ENCODE measurements around the gene RIPK1. TPM values are rescaled to one million over a fixed set of nuclear protein-coding genes. Genes with fewer than 3 reads are reported as not detected.

Gene RIPK1
- total and polyA plus RNA-seq, 9 of the 15 experiments (the other 6 are each of a cell fraction or from before 2014, with no cell fraction given), result 3.8 to 24.9 (median 17.7) TPM

- TF ChIP-seq ZKSCAN8 (CRISPR knock-in tag; IDR thresholded peaks at IDR 0.05) (no peak), BMI1 (IDR thresholded peaks at IDR 0.05; ENCODE audit: low read length) (no peak), NRF1 (conservative IDR thresholded peaks at IDR 0.05 in 1 of 2, IDR thresholded peaks at IDR 0.05 in 1 of 2) (no peak), ZNF589 (CRISPR knock-in tag; IDR thresholded peaks at IDR 0.05; ENCODE audit: low read depth) (no peak), CHD1 (IDR thresholded peaks at IDR 0.05; ENCODE audit: low read length) (peak; percentile 85), ZC3H4 (CRISPR knock-in tag; IDR thresholded peaks at IDR 0.05; ENCODE audit: borderline replicate concordance) (0 out of 2 replicates have a peak, but pooled peaks have one; percentile 8), ARNT (IDR thresholded peaks at IDR 0.05) (no peak), ZNF75A (CRISPR knock-in tag; IDR thresholded peaks at IDR 0.05) (no peak), EP300 (IDR thresholded peaks at IDR 0.05; ENCODE audit: low read length) (no peak), NFE2L1 (tag; IDR thresholded peaks at IDR 0.05; ENCODE audit: borderline replicate concordance, low read depth) (no peak), BRD9 (IDR thresholded peaks at IDR 0.05; ENCODE audit: low read depth, partially characterized antibody) (no peak), RBM34 (IDR thresholded peaks at IDR 0.05; ENCODE audit: borderline replicate concordance, insufficient read depth, low read length) (no peak), ZBTB1 (CRISPR knock-in tag; IDR thresholded peaks at IDR 0.05; ENCODE audit: borderline replicate concordance, low read depth) (no peak), ID3 (CRISPR knock-in tag; IDR thresholded peaks at IDR 0.05) (no peak), ID3 (tag; IDR thresholded peaks at IDR 0.05) (peak; percentile 7; the same call in 1 of the 2 replicates), ZNF695 (CRISPR knock-in tag; IDR thresholded peaks at IDR 0.05) (no peak), ZNF740 (CRISPR knock-in tag; IDR thresholded peaks at IDR 0.05) (no peak), ZNF740 (tag; IDR thresholded peaks at IDR 0.05) (no peak), MLLT1 (IDR thresholded peaks at IDR 0.05) (no peak), KLF13 (tag; IDR thresholded peaks at IDR 0.05; ENCODE audit: borderline replicate concordance, low read depth) (no peak), ARID4B (CRISPR knock-in tag; IDR thresholded peaks at IDR 0.05) (no peak), CBX2 (IDR thresholded peaks at IDR 0.05; ENCODE audit: insufficient read depth, low read length, poor library complexity, severe bottlenecking) (no peak)
Observed at GRCh38 chr6:3119040-3119723, 50.9 kb downstream of the RIPK1 start (continued).
